Activated CD8-positive, alpha-beta memory T cell treated with anti-CD3 and anti-CD28 coated beads, Interleukin-2, amount 50 U/mL, for 48 hours (primary cell): ENCODE results near the gene NYAP1.
A peak's percentile ranks its signal among the peaks of the same experiment; 100 is the strongest.
"Not testable (repeated sequence)": the region's sequence is repeated elsewhere in the genome, so short reads cannot be mapped to it uniquely, and the experiment has no call there.

Source experiments
- DNase-seq: peaks from one replicate; pipeline ENCODE4 v3.0.0-alpha.2; 2020

Gene NYAP1

DNA sequence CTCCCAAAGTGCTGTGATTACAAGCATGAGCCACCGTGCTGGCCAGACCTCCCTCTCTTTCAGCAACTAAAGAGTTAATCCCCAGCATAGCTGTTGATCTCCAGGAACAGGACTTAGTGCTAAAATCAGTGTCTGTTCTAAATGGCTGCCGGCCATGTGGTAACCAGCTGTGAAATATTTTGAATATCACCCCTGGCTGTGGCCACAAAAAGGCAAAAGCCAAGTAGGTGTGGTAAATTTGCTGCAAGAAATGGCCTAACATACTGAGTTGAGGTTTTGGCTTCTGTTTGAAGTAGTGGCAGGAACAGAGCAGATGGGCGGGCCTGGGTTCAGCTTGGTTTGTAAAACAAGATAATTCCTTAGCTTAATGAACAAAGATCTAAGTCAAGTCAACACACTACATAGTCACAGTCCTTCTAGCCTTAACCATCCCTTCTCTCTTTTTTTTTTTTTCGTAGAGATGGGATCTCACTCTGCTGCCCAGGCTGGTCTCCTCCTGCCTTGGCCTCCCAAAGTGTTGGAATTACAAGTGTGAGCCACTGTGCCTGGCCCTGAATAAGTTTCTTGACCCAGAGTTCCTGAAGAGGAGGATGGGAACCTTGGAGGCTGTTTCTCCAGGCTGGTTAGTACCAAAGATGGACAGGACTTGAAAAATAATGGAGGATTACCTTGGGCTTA lies 32.5 kb downstream of the NYAP1 start:
- DNase-seq, result no peak

DNA sequence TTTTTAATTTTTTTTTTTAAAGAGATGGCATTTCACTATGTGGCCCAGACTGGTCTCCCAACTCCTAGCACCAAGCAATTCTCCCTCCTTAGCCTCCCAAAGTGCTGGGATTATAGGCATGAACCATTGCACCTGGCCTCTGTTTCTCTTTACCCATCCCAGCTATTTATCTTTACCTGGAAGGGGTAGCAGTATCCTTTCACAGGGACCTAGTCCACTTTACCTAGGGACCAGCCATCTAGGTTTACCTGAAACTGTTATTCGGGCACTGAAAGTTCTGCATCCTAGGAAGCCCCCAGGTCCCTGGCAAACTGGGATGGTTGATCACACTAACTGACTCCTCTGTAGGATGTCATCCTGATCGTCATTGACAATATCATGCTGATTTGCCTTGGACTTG lies 33.6 kb downstream of the NYAP1 start:
- DNase-seq, result no peak

DNA sequence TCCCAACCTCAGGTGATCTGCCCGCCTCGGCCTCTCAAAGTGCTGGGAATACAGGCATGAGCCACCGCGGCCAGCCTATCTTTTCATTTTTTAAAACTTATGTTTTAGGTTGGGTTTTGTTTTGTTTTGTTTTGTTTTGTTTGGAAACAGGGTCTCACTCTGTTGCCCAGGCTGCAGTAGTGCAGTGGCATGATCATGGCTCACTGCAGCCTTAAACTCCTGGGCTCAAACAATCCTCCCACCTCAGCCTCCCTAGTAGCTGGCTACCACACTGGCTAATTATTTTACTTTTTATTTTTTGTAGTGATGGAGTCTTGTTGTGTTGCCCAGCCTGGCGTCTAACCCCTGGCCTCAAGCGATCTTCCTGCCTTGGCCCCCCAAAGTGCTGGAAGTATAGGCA lies 35.9 kb downstream of the NYAP1 start:
- no peak for DNase-seq

DNA sequence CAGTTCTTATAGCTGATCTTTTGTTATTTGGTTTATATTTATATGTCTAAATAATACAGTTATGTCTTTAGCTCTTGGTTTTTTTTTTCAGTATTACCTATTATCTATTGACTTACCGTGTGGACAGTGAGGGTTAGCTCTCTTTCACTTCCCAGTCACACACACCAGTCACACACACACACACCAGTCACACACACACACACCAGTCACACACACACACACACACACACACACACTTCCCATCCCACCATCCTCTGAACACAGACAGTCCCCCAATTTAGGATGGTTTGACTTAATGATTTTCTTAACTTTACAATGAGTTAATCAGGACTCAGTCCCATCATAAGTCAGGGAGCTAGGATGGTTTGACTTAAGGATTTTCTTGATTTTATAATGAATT lies 36.4 kb downstream of the NYAP1 start:
- no peak for DNase-seq

DNA sequence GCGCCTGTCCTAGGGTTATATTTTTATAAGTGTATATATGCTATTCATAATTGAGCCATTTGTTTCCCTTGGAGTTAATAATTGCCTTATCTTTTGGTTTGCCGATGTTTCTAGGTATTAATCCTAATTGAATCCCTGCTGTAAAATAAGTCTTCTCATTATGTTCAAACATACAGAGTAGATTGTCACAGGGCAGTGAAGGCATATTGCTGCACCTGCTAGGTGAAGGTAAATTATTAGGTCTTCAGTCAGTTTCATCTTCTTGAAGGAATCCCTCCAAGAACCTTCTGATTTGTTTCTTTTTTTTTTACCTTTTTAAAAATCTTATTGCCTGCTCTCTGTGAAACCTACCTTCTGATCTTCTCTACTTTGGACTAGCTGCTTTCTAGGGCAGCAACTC lies 37.3 kb downstream of the NYAP1 start:
- no peak for DNase-seq

DNA sequence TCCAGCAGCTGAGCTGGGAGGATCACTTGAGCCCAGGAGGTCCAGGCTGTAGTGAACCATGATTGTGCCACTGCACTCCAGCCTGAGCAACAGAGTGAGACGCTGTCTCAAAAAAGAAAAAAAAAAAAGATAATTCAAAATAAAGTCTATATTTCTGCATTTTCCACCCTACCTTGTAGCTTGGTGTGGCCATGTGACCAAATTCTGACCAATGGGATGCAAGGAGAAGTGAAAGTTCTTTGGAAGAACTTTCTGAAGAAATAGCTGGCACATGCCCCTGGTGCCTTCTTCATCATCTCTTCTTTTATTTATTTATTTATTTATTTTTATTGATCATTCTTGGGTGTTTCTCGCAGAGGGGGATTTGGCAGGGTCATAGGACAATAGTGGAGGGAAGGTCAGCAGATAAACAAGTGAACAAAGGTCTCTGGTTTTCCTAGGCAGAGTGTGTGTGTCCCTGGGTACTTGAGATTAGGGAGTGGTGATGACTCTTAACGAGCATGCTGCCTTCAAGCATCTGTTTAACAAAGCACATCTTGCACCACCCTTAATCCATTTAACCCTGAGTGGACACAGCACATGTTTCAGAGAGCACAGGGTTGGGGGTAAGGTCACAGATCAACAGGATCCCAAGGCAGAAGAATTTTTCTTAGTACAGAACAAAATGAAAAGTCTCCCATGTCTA lies 38.3 kb downstream of the NYAP1 start:
- not testable (repeated sequence) for DNase-seq

DNA sequence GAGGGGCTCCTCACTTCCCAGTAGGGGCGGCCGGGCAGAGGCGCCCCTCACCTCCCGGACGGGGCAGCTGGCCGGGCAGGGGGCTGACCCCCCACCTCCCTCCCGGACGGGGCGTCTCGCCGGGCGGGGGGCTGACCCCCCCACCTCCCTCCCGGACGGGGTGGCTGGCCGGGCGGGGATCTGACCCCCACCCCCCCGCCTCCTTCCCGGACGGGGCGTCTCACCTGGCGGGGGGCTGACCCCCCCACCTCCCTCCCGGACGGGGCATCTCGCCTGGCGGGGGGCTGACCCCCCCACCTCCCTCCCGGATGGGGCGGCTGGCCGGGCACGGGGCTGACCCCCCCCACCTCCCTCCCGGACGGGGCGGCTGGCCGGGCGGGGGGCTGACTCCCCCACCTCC lies 39.5 kb downstream of the NYAP1 start:
- DNase-seq, result not testable (repeated sequence)

DNA sequence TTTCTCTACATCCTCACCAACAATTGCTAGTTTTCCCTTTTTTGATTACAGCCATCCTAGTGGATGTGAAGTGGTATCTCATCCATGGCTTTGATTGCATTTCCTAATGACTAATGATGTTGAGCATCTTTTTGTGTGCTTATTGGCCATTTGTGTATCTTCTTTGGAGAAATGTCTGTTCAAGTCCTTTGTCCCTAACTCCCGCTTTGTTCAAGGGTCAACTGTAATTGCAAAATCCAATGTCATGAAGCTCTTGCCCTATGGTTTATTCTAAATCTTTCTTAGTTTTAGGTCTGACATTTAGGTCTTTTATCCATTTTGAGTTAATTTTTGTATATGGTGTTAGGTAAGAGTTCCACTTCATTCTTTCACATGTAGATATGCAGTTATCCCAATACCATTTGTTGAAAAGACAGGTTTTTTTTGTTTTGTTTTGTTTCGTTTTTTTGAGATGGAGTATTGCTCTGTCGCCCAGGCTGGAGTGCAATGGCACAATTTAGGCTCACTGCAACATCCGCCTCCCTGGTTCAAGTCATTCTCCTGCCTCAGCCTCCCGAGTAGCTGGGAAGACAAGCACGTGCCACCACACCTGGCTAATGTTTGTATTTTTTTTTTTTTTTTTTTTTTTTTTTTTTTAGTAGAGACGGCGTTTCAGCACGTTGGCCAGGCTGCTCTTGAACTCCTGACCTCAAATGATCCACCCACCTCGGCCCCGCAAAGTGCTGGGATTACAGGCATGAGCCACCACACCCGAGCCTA lies 44.6 kb downstream of the NYAP1 start:
- not testable (repeated sequence) for DNase-seq

DNA sequence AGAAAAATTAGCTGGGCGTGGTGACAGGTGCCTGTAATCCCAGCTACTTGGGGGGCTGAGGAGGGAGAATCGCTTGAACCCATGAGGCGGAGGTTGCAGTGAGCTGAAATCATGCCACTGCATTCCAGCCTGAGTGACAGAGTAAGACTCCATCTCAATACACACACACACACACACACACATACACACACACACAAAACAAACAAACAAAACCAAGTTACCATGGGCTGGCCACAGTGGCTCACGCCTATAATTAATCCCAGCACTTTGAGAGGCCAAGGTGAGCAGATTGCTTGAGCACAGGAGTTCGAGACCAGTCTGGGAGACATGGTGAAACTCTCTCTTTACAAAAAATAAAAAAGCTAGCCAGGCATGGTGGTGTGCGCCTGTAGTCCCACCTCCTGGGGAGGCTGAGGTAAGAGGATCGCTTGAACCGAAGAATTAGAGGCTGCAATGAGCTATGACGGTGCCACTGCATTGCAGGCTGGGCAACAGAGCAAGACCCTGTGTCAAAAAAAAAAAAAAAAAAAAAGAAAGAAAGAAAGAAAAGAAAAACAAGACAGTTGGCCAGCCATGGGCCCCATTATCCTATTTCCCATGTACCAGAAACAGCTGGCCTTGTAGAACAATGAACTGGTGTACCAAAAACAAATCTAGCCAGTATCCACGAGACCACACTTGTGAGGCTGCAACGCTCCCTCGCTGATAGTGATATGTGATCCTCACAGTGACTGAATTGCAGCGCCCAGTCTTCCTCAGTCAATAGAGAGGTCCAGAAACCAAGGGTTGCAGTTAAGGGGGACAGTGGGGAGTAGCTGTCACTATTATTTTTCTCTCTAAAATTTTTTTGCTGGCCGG lies 48.7 kb downstream of the NYAP1 start:
- no peak for DNase-seq

DNA sequence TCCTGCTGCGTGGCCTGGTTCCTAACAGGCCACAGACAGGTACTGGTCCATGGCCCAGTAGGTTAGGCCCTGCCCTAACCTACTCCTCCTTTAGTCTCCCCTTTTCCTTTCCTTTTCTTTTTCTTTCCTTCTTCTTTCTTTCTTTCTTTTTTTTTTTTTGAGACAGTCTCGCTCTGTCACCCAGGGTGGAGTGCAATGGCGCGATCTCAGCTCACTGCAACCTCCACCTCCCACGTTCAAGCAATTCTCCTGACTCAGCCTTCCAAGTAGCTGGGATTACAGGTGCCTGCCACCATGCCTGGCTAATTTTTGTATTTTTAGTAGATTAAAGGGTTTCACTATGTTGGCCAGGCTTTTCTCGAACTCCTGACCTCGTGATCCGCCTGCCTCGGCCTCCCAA lies 52.3 kb downstream of the NYAP1 start:
- not testable (repeated sequence) for DNase-seq

DNA sequence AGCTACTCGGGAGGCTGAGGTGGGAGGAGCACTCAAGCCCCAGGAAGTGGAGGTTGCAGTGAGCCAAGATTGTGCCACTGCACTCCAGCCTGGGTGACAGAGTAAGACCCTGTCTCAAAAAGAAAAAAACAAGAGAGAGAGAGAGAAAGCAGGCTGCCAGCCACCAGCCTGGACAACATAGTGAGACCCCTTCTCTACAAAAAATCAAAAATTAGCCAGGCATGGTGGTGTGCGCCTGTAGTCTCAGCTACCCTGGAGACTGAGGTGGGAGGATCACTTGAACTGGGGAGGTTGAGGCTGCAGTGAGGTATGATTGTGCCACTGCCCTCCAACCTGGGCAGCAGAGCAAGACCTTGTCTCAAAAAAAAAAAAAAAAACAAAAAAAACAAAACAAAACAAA lies 53.0 kb downstream of the NYAP1 start:
- not testable (repeated sequence) for DNase-seq

DNA sequence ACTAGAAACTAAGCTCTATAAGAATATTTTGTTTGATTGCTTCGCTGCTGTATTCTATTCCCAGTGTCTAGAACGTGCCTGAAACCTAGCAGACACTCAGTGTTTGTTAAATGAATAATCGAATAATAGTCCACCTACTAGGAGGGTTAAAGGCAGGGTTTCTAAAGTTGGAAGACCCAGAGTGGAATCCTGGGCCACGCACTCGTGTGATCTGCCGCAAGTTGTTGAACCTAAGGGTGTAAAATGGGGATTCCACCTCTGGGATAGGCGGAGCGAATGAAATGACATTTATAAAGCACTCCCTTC lies 54.6 kb downstream of the NYAP1 start:
- no peak for DNase-seq

DNA sequence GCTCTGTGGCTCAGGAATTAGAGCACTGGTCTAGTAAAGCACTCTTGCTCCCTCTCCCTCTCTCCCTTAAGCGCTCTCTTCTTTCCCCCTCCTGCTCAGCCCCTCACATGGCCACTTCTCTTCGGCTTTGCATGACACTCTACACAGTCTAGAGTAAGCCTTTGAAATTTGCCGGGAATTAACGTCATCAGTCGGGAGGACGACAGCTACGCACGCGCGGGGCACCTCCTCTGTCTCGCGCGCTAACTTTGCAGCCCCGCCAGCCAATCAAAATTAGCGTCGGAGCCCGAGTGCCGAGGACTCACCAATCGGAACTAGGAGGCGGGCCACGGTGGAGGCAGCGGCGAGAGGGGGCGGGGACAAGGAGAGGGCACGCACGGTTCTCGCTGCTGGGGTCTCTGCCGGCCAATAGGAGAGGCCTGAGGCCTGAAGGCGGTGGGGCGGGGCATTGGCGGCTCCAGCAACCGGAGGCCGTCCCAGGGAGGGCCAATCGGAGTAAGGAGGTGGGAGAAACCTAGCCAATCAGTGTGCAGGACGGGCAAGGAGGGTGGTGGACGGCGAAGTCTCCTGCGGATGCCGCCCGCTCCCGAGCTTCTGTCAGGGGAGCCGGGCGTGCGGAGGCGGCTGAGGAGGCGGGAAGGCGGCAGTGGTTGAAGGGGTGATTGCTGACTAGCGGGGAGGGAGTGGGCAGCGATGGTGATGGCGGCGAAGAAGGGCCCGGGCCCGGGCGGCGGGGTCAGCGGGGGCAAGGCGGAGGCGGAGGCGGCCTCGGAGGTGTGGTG lies 55.1 kb downstream of the NYAP1 start, which contains the start of gene AGFG2:
AGFG2 (plus strand) TSS at position 550 of the 782 bp plus-strand sequence; CDS start at position 694, 144 bp downstream.
- peak; percentile 99 for DNase-seq

DNA sequence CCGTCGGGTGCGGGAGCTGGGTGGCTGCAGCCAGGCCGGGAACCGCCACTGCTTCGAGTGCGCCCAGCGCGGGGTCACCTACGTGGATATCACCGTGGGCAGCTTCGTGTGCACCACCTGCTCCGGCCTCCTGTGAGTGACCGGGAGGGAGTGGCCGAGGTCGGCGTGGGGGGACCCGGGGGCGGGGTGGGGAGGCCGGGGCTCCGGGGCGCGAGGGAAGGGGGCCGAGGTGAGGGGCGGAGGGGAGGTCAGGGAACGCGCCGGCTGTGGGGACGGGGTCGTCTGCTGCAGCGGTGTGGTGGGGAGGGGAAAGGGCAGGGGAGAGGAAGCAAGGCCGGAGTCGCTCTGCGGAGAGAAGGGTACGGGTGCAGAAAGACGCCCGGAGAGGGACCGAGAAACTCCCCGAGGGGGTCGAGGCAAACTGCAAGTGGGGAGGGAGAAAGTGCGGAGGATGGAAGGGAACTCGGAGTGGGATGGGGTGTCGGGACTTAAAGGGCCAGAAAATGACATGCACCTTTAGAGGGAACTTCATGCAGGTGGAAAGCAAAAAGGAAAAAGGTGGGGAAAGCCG lies 55.8 kb downstream of the NYAP1 start:
- DNase-seq, result no peak

DNA sequence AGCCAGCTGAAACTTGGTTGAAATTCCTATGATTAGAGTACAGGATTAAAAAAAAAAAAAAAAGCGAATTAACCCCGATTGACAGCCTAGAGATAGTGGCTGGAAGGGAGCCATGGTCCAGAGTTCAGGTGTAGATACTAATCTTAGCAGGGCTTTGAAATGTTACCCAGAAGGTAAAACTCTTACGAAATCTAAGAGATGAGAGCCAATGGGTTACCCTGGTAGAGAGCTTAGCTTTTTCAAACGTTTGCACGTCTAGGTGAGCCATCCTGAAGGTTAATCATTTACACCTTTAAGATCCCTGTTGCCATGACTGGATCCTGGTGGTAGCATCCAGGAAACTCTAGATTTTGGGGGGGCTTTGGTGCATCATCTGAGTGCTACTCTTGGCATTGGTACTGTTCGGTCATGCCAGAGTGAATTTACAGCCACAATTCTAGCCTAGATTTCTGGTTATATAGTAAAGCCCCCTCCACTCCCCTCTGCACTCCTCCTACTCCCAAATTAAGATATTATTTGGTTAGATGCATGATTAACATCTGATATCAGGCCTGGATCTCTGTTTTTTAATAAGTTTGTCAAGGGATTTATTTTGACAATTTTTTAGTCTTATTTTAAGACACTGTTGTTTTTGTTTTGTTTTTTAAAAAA lies 56.5 kb downstream of the NYAP1 start:
- no peak for DNase-seq

DNA sequence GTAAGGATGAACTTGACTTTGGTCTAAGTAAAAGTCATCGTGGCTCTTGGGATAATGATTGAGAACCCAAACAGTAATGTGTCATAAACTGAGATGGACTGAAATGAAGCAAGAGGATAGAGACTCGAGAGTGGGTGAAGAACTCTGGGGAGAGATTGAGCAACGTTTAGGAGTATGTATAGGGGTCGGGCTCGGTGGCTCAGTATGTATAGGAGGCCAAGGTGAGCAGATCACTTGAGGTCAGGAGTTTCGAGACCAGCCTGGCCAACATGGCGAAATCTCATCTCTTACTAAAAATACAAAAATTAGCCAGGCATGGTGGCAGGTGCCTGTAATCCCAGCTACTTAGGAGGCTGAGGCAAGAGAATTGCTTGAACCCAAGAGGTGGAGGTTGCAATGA lies 57.6 kb downstream of the NYAP1 start:
- not testable (repeated sequence) for DNase-seq

DNA sequence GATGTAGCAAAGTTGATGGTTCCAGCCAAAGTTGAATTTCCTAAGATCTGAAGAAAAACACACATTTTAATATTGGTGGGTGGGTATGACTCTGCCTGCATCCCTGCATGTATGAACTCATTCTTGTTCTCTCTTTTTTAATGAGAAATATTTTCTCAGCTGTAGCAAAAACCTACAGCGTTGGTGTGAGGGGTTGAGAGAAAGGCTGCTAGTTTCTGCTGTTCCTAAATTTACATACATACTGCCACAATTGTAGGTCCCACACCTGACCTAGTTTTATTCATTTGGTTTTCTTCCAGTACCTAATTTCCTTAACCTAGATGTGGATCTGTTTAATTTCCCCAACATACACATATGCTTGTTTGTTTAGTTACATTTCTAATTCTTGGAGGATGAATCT lies 59.9 kb downstream of the NYAP1 start:
- no peak for DNase-seq

DNA sequence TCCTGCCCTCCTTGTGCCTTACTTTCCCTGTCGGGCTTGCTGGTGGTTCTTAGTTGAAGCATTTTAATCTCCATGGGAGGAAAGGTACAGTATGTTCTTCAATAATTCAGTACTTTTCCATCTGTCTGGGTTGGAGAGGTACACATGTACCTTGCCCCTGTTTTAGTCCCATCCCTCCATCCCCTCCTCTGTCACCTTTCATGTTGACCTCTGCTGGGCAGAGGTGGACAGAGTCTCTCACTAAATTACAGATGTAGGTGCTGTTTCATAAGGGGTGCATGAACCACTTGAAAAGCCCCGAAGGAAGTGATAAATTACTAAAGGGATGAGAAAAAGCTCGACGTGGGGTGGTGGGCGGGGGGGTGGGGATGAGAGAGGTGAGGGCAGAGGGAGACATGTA lies 60.7 kb downstream of the NYAP1 start:
- no peak for DNase-seq
